GM18511 (cell line): ENCODE data around the gene GALNTL6.
"Not testable (repeated sequence)": the region's sequence is repeated elsewhere in the genome, so short reads cannot be mapped to it uniquely, and the experiment has no call there.

Experiments used
- ATAC-seq: cut with Tn5 transposase; IDR thresholded peaks from one replicate; pipeline ENCODE4 v1.9.1; 2021; ENCODE audit warnings: mild to moderate bottlenecking, moderate library complexity; ENCODE audit not compliant: unreplicated experiment

GALNTL6 gene

GRCh38 chr4:173038192-173038896 lies 1225.1 kb downstream of the GALNTL6 start:
- ATAC-seq = no peak

- peak; percentile 59 for ATAC-seq
Measured at GRCh38 chr4:173039617-173040577, 1226.7 kb downstream of the GALNTL6 start.

DNA sequence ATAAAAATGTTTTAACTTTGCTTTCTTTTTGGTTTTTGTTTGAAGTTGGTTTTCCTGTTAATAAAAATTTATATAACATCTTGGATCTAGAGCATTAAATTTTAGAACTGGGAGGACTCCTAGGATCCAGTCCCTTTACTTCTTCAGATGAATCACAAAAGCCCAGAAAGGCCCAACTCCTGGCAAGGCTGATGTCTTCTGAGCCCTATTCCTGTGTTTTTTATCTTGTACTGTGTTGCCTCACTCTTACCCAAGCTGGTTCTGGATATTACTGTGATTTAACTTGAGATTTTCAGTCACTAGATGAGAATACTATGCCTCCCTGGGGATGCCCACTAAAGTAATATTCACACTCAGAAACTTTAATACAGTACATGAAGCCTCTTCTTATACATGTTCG lies 1228.3 kb downstream of the GALNTL6 start:
- ATAC-seq = no peak

DNA sequence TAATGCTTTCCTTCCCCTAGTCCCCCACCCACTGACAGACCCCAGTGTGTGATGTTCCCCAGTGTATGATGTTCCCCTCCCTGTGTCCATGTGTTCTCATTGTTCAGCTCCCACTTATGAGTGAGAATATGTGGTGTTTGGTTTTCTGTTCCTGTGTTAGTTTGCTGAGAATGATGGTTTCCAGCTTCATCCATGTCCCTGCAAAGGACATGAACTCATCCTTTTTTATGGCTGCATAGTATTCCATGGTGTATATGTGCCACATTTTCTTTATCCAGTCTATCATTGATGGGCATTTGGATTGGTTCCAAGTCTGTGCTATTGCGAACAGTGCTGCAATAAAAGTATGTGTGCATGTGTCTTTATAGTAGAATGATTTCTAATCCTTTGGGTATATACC lies 1228.9 kb downstream of the GALNTL6 start:
- ATAC-seq = not testable (repeated sequence)

GRCh38 chr4:173044340-173044739 lies 1231.1 kb downstream of the GALNTL6 start:
- ATAC-seq = no peak

GRCh38 chr4:173045571-173045970 lies 1232.4 kb downstream of the GALNTL6 start:
- ATAC-seq = no peak

DNA sequence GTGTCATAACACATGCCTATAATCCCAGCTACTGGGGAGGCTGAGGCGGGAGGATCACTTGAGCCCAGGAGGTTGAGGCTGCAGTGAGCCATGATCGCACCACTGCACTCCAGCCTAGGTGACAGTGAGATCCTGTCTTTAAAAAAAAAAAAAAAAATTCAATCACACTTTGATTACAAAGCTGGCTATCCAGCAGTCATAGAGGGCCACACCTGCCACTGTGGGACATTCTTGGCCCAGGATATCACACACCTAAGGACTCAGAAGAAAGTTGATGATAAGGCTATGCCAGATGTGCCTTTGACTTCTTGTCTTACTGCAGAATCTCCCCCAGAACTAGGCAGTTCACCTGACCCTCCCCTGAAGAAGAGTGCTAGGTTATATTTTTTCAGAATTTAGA lies 1232.9 kb downstream of the GALNTL6 start:
- ATAC-seq = no peak

- ATAC-seq = no peak
Measured at GRCh38 chr4:173046818-173047217, 1233.6 kb downstream of the GALNTL6 start.

DNA sequence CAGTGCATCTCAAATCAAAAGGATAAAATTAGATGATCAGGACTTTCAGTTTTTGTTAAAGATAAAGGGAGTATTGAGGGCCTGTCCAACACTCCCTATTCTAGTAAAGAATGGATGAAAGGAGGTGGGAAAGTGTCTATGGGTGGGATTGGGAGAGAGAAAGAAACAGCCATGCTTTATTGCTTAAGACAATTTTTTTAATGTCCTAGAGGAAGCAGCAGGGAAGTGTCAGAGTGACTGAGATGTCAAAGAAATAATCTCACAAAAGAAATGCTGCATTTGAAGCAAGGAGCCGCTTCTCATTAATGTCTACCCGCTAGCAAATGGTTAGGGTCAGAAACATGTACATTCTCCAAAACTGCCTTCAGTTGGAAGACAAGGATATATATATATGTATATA lies 1238.0 kb downstream of the GALNTL6 start:
- ATAC-seq = no peak

DNA sequence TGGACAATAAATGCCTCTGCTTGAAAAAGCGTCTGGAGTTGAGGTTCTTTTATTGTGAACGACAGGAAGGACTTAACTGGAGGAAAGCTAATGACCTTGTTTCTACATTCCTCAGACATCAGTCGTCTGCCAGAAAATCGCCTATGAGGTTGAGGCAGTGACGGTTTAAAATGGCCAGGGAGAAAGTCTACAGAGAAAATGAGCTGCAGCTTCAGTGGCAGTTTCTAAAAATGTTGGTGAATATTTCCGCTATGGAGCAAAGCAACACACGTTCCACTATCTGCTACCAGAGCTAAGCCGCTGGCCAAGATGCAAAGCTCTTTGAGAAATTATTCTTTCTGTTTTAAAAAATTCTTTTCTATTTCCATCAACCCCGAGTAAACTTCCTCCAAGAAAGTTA lies 1238.5 kb downstream of the GALNTL6 start:
- ATAC-seq = no peak

DNA sequence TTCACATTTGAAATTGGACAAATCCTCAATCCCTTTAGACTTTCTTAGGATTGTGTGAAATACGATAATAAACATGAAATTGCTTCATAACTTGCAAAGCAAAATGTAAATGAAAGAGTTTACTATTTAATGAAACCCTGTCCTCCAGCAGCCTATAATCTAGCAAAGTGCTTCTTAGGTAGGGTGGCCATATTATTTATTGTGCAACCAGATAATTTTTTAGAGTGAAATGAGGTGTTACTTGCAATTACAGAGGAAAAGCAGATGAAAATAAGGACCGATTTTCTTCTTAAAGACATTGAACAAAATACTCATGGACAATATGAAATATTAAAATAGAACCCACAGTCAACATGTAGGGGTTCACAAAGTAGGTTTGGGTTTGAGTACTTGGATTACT lies 1239.2 kb downstream of the GALNTL6 start:
- no peak for ATAC-seq

- ATAC-seq = no peak
Measured at GRCh38 chr4:173056271-173056670, 1243.1 kb downstream of the GALNTL6 start.

DNA sequence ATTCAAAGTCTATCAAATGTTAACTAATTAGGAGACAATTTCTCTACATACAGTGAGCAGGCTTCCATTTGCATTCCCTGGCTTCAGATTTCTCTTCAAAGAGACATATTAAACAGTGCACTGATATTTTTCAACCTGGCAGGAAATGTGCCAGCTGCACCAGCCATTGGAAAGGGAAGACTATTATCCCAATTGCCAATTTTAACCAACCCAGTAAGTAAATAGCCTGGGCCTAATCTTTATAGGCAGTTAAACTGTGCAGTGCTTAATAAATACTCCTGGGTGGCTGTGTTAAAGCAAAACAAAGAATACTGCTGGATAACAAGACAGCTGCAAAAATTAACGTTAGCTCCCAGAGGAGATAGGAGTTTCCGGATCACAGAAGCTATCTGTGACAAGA lies 1243.5 kb downstream of the GALNTL6 start:
- ATAC-seq = no peak

DNA sequence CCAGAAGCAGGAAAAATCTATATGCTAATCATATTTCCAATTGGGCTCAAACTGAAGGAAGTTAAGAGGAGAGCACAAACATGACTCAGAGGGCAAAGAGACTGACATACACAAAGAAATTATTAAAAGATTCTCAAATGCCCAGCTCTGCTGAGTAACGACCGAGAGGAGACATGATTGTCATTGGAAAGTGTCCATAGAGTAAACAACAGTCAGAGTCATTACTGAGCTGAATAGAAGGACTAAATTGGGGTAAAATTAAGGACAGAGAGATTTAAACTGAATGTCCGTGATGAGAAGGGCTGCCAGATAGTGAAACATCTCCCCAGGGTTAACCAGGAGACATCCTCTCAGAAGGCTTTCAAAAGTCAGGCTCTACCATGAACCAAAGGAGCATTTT lies 1244.2 kb downstream of the GALNTL6 start:
- ATAC-seq = no peak

DNA sequence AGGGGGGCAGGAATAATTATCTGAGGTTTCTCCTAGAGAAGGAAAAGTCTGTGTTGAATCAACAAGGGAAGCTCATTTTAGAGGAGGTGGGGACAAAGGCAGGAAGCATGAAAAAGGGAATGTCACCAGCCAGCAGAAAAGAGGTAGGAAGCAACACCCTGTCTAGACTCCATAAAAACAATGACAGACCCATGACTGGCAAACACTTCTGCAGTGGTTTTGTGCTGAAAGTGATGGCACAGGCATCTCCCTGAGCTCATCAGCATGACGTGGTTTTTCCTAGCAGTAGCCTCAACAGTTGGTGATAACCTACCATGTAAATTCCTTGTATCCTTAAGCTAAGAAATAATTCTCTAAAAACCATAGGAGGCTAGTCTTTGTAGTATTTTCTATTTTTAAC lies 1244.7 kb downstream of the GALNTL6 start:
- ATAC-seq = no peak

- ATAC-seq = no peak
Measured at GRCh38 chr4:173061160-173061559, 1248.0 kb downstream of the GALNTL6 start.

GRCh38 chr4:173073939-173074500 lies 1260.8 kb downstream of the GALNTL6 start:
- no peak for ATAC-seq

- peak; percentile 54 for ATAC-seq
Measured at GRCh38 chr4:173074501-173074946, 1261.3 kb downstream of the GALNTL6 start.

DNA sequence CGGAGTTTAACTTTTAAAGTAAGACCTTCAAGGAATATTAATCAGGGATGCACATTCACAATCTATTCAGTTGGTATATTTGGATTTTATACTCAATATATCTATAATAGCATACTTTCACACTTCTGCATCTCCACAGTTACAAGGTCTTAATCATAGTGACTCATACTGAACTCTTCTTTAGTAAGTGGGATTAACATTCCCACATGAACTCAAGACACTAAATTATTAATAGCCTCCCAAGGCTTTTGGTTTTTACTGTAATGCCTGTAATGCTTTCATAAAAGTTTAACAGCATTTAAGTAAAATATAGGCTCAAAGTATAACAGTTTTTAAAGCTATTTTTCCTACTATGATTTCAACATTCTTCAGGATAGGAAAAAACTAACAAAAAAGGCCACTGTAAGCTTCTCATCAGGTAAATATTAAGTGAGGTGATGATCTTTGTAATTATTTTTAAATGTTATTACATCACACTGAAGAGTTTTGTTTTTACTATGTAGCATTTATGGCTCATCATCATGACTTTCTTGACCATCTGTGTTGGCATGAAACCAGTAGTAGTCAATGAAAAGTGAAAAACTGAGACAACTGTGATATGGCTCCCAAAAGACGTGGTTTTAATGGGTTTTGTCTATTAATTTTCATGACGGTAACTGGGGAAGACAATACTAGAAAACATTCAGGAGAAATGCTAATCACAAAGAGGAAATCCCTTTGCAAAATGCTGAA lies 1263.9 kb downstream of the GALNTL6 start:
- peak; percentile 58 for ATAC-seq

DNA sequence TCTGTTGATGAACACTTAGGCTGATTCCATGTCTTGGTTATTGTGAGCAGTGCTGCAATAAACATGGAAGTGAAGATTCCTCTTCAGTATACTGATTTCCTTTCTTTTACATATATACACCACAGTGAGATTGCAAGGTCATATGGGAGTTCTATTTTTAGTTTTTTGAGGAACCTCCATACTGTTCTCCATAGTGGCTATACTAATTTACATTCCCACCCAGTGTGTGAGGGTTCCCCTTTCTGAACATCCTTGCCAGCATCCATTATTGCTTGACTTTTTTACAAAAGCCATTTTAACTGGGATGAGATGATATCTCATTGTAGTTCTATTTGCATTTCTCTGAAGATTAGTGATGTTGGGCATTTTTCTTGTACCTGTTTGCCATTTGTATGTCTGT lies 1274.9 kb downstream of the GALNTL6 start:
- ATAC-seq = no peak
